Forelimb muscle (tissue), 1 donor: ENCODE data around the gene GK2. TPM values are rescaled to one million over a fixed set of nuclear protein-coding genes. Genes with fewer than 3 reads are reported as not detected.

Source experiments
- DNase-seq: peaks from one replicate; pipeline ENCODE4 v3.0.0-alpha.2; 2013; ENCODE audit warnings: low read depth
- polyA plus RNA-seq: library from polyadenylated mRNA; unstranded; fragments of 120-200 nt; gene quantifications from one replicate; pipeline ENCODE4 v1.2.1, GENCODE V29; 2013; ENCODE audit not compliant: insufficient read length

Gene GK2
- polyA plus RNA-seq, 1 donor: not detected

DNA sequence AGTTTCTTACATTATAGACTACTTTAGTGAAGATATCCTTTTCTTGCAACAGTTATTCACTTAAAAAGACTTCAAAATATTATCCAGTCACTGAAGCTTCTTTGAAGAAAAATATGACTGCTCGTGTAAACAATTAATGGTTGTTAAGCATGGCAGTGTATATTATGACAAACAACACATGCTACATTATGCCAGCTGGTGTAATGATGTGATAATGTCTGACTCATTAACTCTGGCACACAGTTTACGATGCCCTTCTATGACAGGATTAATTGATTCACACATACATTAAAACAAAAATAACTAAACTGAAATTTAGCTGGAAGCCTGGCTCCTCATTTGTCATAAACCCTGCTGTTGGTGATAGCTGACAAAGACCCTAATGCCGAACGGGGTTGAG, 22.4 kb downstream of the GK2 start:
- DNase-seq: no peak

- no peak for DNase-seq
These were observed 26.9 kb downstream of the GK2 start for GRCh38 chr4:79381161-79381560.

DNA sequence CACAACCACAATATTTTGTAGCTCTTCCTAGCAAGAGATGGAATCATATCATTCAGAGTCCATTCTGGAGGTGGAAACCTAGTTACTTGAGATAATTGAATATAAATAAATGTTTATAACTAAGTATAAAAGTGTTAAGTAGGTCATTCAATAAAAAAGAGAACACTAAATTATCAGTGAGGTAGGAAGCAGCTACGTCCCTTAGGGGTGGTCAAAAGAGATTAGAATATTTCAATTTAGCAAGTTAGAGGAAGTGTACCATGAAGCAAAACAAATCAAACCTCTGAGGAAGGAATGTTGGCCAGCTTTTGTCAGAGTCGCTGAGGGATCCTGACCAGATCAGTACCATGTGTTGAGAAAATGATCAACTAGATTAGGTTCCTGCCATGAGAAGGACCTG, 38.0 kb downstream of the GK2 start:
- DNase-seq: no peak

GRCh38 chr4:79367096-79367495, 40.9 kb downstream of the GK2 start:
- no peak for DNase-seq

- DNase-seq: no peak
These were observed 41.6 kb downstream of the GK2 start for GRCh38 chr4:79366422-79366821.

- DNase-seq: no peak
These were observed 44.0 kb downstream of the GK2 start for GRCh38 chr4:79364061-79364460.

DNA sequence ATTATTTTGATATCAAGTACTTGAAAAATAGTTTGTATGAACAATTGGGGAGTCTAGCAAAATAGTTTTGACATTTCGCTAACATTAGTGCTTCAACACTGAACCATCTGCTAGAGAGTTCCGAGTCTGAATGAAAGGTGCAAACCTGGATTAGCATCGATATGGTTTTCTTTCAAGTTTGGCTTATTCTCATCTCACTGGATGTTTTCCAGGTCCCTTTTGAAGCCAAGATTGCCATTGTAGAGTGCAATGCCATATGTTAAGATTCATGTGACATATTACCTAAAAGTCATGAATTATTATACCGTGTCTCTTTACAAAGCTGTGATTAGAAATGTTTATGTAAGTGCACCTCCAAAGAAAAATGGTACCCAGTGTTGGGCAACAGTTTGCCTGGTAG, 45.4 kb downstream of the GK2 start:
- DNase-seq: no peak

DNA sequence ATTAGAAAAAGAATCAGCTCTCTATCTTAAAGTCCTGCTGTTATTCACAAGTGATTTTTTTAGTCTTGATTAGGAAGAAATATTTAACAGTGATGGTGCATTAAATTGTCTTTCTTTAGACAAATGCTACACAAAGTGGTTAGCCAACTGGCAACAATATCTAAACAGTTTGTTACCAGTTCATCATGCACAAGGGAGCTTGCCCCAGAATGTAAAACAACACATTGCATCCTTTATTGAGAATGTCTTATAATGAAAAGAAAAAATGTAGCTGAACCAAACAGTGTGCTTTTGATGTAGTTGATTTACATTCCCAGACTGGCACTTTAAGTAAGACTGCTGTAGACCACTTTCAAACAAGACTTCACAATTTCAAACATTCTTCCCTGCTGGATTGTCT, 48.0 kb downstream of the GK2 start:
- no peak for DNase-seq

DNA sequence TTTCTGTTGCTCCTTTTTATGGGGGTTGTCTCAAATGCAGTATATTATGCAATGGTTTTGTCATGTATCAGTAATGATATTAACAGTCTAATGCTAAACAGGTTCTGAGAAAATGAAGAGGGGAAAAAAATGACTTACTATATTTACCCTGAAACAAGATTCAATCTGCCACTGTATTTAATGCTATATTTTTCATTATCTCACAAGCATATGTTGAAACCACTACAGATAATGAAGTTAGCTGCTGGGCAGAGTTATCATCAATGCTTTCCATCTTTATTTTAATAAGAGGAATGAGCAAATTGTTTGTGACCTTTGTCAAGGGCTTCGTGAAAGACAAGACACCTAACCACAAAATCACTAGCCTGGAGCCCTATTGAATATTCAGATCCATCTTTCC, 49.6 kb downstream of the GK2 start:
- DNase-seq: no peak

GRCh38 chr4:79357365-79357764, 50.7 kb downstream of the GK2 start:
- no peak for DNase-seq

Other genes with a start within 250 kb of the GK2 start
- gene NAA11, start 82.2 kb downstream of the GK2 start, polyA plus RNA-seq: 0.52 TPM